Amniotic epithelial cell (primary cell): ENCODE data around the gene UNC79.

Experiments used
- DNase-seq: peaks from one replicate; pipeline ENCODE4 v3.0.0-alpha.2; 2010; ENCODE audit warnings: low read depth

The UNC79 gene

GRCh38 chr14:93727917-93728650, 297.3 kb downstream of the UNC79 start:
- DNase-seq = no peak

GRCh38 chr14:93728651-93729016, 297.9 kb downstream of the UNC79 start:
- no peak for DNase-seq

GRCh38 chr14:93729993-93730392, 299.3 kb downstream of the UNC79 start:
- DNase-seq = no peak

DNA sequence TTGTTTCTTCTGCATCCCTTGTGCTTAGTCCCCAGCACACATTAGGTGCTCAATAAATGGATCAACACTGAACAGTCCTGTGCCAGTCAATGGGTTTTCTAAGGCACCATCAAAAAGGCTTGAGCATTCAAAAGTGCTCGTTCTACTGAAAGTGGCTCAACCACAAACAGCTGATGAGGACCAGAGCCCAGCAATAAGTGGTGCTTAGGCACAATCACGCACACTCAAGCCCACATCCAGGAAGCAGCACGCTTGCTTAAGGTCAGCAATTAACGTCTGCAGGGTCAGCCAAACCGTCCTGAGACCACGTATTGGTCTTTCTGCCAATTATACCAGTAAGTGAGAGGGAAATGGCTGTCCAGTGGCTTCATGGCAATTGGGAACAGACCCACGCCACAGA, 301.0 kb downstream of the UNC79 start:
- no peak for DNase-seq

GRCh38 chr14:93732524-93732923, 301.8 kb downstream of the UNC79 start:
- no peak for DNase-seq

- no peak for DNase-seq
These were observed 302.5 kb downstream of the UNC79 start for GRCh38 chr14:93733231-93733630.

GRCh38 chr14:93733631-93734030, 302.9 kb downstream of the UNC79 start:
- DNase-seq = no peak

GRCh38 chr14:93734086-93734822, 303.5 kb downstream of the UNC79 start:
- no peak for DNase-seq

DNA sequence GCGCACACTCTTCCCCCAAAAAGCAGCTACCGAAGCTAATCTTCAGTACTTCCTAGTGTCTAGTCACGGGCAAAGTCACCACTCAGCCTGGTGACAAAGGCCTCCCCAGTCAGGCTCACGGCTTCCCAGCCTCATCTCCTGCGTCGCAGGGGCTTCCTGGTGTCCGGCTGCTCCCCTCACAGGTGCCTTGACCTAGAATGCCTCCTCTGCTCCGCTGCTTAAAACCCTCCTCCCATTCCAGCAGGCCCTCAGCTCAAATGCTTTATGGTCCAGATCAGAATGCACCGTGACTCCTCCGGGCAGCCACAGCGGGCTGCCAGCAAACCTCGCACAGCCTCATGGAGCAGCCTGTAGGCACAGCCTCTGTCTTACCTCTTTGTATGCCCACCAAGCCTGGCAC, 304.5 kb downstream of the UNC79 start:
- DNase-seq = no peak

DNA sequence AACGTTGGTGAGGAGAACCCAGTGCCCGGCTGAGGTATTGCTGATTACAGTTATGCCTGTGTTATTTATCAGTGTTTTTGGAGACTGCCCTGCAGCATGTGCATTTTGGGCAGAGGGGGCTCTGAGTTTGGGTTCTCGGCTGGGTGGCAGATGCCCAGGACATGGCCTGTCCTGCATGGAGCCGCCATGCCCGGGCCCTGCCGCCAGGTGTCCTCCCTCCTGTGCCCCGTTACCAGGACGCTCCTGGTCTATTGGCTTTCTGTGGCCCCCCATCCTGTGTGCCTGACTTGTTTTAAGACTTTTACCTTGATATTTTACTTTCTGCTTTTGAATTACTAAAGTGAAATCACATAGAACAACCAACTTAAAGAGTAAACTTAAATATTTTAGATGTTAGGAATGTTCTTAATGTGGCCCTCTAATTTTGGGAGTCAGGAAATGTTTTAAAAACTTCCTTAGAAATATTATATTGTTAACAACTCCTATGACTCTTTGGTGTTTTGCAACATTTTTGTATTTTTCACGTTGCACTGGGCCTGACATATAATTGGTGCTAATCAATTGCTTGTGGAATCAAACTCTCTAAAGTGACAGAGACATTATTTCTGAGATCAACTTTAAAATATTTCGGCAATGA, 305.8 kb downstream of the UNC79 start:
- DNase-seq = no peak

DNA sequence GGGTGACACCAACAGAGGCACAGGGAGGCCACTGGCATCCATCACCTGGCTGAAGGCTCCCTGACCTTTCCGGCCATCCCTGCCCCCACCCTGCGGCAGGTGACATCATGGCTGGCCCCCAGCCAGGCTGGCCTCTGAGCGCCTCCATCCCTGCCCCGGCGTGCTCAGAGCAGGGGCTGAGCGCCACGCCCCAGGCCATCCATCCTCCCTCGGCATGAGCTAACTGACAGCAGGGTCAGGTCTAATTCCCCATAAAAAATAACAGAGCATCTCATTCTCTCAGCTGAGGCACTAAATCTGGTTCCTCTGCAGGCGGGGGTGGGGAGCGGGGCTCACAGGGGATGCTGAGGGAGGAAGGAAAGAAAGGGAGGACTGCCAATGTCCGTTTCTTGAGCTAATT, 306.9 kb downstream of the UNC79 start:
- no peak for DNase-seq

GRCh38 chr14:93741556-93742230, 311.0 kb downstream of the UNC79 start:
- no peak for DNase-seq

- no peak for DNase-seq
These were observed 312.0 kb downstream of the UNC79 start for GRCh38 chr14:93742761-93743160.

- DNase-seq = no peak
These were observed 312.7 kb downstream of the UNC79 start for GRCh38 chr14:93743270-93744060.

- DNase-seq = no peak
These were observed 313.4 kb downstream of the UNC79 start for GRCh38 chr14:93744176-93744575.

DNA sequence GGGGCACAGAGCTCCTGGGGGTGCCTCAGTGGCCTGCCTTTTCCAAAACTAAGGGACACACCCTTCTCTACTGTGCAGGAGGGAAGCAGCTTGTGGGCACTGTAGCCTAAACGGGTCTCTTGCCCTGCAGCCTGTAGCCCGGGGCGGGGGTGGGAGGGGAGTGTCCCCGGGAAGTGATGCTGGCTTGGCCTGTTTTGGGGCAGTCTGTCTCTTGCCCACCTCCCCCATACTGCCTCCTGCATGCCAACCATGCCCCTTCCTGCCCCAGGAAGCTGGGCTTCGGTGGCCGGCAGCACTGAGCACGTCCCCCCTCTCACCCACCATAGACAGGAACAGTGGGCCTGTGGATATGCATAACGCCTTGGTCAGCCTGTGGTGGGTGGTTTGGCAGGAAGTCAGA, 314.1 kb downstream of the UNC79 start:
- no peak for DNase-seq

- no peak for DNase-seq
These were observed 315.0 kb downstream of the UNC79 start for GRCh38 chr14:93745603-93746273.

DNA sequence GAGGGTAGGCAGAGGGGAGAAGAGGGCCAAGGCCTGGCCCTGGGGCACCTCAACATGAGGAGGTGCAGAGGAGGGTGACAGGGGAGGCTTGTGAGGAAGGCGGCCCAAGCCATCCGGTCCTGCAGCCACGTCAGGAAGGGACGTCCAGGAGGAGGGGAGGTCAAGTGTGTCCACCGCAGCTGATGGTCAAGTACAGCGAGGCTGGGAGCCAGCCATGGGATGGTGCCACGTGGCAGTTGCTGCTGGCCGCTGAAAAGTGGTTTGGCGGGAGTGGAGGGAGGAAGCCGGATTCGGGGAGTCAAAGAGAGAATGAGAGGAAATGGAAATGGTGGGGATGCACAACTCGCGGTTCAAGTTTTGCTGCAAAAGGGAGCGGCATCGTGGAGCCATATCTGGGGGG, 316.4 kb downstream of the UNC79 start:
- no peak for DNase-seq

DNA sequence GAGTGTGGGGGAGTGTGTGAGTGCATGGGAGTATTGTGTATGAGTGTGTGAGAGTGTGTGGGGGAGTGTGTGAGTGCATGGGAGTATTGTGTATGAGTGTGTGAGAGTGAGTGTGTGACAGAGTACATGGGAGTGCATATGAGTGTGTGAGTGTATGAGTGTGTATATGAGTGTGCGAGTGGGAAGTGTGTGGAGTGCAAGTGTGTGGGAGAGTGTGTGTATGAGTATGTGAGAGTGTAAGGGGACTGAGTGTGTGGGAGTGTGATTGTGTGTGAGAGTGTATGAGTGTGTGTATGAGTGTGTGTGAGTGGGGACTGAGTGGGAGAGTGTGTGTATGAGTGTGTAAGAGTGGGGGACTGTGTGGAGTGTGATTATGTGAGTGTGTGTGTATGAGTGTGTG, 316.8 kb downstream of the UNC79 start:
- no peak for DNase-seq

GRCh38 chr14:93748208-93749075, 317.7 kb downstream of the UNC79 start:
- no peak for DNase-seq
